HEK293 (cell line): Measurements from ENCODE around the gene STK32C.

Experiments used
- CTCF ChIA-PET: fragments of 350-600 bp; formaldehyde crosslinking; extraction: SDS; loops from one replicate; lab custom pipeline; 2021; ENCODE audit warnings: antibody characterized with exemption; lab: Yijun Ruan, JAX
- POLR2A ChIA-PET: fragments of 300-600 bp; formaldehyde crosslinking; extraction: SDS; loops from one replicate; lab custom pipeline; 2020; ENCODE audit warnings: antibody characterized with exemption, inconsistent platforms; lab: Yijun Ruan, JAX
- H3K27ac ChIP-seq: fragments of 200-500 bp; sonication (Bioruptor generic); 2 replicates; pipeline ENCODE4 v1.5.1; 2014; ENCODE audit warnings: low read depth, low read length, control low read depth, inconsistent platforms; ENCODE audit errors: extremely low read depth
- H3K36me3 ChIP-seq, 2 experiments: fragments of 200-500 bp in 1 of 2; sonication (Bioruptor generic) in 1 of 2; 1 replicate in 1 of 2; 2 replicates in 1 of 2; pipeline ENCODE4 v1.5.1; 2014 to 2017; ENCODE audit warnings: inconsistent platforms in 2 of 2, low read length in 2 of 2; ENCODE audit not compliant: control insufficient read depth in 2 of 2, insufficient read depth in 1 of 2
- H3K4me1 ChIP-seq: fragments of 200-500 bp; sonication (Bioruptor generic); 2 replicates; pipeline ENCODE4 v1.5.1; 2014; ENCODE audit warnings: mild to moderate bottlenecking, low read length, inconsistent platforms; ENCODE audit not compliant: control insufficient read depth, insufficient read depth
- H3K4me3 ChIP-seq: 2 replicates; pipeline ENCODE4 v1.5.1; 2011; ENCODE audit warnings: low read depth, mild to moderate bottlenecking, control low read depth, low read length, moderate library complexity
- H3K9me3 ChIP-seq: fragments of 200-500 bp; sonication (Bioruptor generic); 2 replicates; pipeline ENCODE4 v1.5.1; 2014; ENCODE audit warnings: low read depth, low read length, inconsistent platforms; ENCODE audit not compliant: control insufficient read depth, insufficient read depth
- KLF10 ChIP-seq: fragments of 450-650 bp; IDR thresholded peaks from 2 replicates; pipeline ENCODE4 v1.5.1; 2018; ENCODE audit warnings: missing biosample characterization, mild to moderate bottlenecking, missing genetic modification characterization
- OVOL3 ChIP-seq: fragments of 450-650 bp; formaldehyde crosslinking; IDR thresholded peaks from 2 replicates; pipeline ENCODE4 v1.5.1; 2016; ENCODE audit warnings: missing biosample characterization, missing genetic modification characterization
- PRDM1 ChIP-seq: fragments of 450-650 bp; formaldehyde crosslinking; IDR thresholded peaks from 2 replicates; pipeline ENCODE4; 2016; ENCODE audit warnings: missing biosample characterization, missing genetic modification characterization
- SALL2 ChIP-seq: fragments of 450-650 bp; formaldehyde crosslinking; IDR thresholded peaks from 2 replicates; pipeline ENCODE4 v1.5.0; 2017; ENCODE audit warnings: missing biosample characterization, mild to moderate bottlenecking, missing genetic modification characterization, borderline replicate concordance
- YY2 ChIP-seq: fragments of 450-650 bp; formaldehyde crosslinking; IDR thresholded peaks from 2 replicates; pipeline ENCODE4 v1.5.1; 2016; ENCODE audit warnings: missing biosample characterization, missing genetic modification characterization
- ZBTB20 ChIP-seq: fragments of 450-650 bp; formaldehyde crosslinking; IDR thresholded peaks from 2 replicates; pipeline ENCODE4 v1.5.1; 2016; ENCODE audit warnings: missing biosample characterization, missing genetic modification characterization
- ZEB2 ChIP-seq: fragments of 450-650 bp; formaldehyde crosslinking; IDR thresholded peaks from 2 replicates; pipeline ENCODE4 v1.5.1; 2016; ENCODE audit warnings: missing biosample characterization, missing genetic modification characterization
- ZNF157 ChIP-seq: fragments of 450-650 bp; formaldehyde crosslinking; IDR thresholded peaks from 2 replicates; pipeline ENCODE4 v1.5.1; 2016; ENCODE audit warnings: missing biosample characterization, missing genetic modification characterization
- ZNF23 ChIP-seq: fragments of 450-650 bp; formaldehyde crosslinking; IDR thresholded peaks from 2 replicates; pipeline ENCODE4 v1.5.1; 2016; ENCODE audit warnings: missing biosample characterization, missing genetic modification characterization, borderline replicate concordance
- ZNF354C ChIP-seq: fragments of 450-650 bp; formaldehyde crosslinking; IDR thresholded peaks from 2 replicates; pipeline ENCODE4 v1.5.1; 2016; ENCODE audit warnings: missing biosample characterization, missing genetic modification characterization, low read depth, borderline replicate concordance
- ZNF473 ChIP-seq: fragments of 450-650 bp; formaldehyde crosslinking; IDR thresholded peaks from 2 replicates; pipeline ENCODE4 v1.5.1; 2017; ENCODE audit warnings: missing biosample characterization, missing genetic modification characterization
- ZNF48 ChIP-seq: fragments of 450-650 bp; formaldehyde crosslinking; IDR thresholded peaks from 2 replicates; pipeline ENCODE4 v1.5.1; 2016; ENCODE audit warnings: missing biosample characterization, missing genetic modification characterization
- ZNF596 ChIP-seq: fragments of 450-650 bp; IDR thresholded peaks from 2 replicates; pipeline ENCODE4 v1.5.0; 2018; ENCODE audit warnings: missing biosample characterization, mild to moderate bottlenecking, missing genetic modification characterization, moderate library complexity
- TF ChIP-seq, protein P1 (sequence below): fragments of 450-650 bp; formaldehyde crosslinking; IDR thresholded peaks from 2 replicates; pipeline ENCODE4 v1.5.1; 2016; ENCODE audit warnings: missing biosample characterization, missing genetic modification characterization
- TF ChIP-seq, protein P2 (sequence below): fragments of 450-650 bp; formaldehyde crosslinking; IDR thresholded peaks from 2 replicates; pipeline ENCODE4 v1.5.1; 2016; ENCODE audit warnings: missing biosample characterization, missing genetic modification characterization, borderline replicate concordance
- TF ChIP-seq, protein P3 (sequence below): fragments of 450-650 bp; formaldehyde crosslinking; IDR thresholded peaks from 2 replicates; pipeline ENCODE4 v1.5.1; 2016; ENCODE audit warnings: missing biosample characterization, missing genetic modification characterization, low read depth
- TF ChIP-seq, protein P4 (sequence below): fragments of 450-650 bp; formaldehyde crosslinking; IDR thresholded peaks from 2 replicates; pipeline ENCODE4 v1.5.1; 2016; ENCODE audit warnings: missing biosample characterization, missing genetic modification characterization, borderline replicate concordance

STK32C gene

DNA sequence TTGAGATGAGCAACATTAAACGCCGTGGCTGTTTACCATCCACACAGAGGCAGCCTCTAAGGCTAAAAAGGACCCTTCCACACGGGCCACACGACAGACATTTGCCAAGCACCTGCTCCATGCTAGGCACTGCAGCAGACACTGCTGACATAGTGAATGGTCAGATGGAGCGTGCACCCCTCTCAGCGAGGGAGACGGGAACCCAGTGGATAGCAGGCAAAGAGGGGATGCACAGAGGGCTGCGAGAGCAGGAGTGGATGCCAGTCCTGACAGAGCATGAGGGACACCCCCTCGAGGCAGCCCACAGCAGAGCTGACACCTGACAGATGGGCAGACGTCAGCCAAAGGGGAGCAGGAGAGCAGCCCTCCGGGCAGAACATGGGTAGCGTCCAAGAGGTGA is 5.6 kb upstream of the STK32C start (continued):
- TF ChIP-seq, protein P1, sequence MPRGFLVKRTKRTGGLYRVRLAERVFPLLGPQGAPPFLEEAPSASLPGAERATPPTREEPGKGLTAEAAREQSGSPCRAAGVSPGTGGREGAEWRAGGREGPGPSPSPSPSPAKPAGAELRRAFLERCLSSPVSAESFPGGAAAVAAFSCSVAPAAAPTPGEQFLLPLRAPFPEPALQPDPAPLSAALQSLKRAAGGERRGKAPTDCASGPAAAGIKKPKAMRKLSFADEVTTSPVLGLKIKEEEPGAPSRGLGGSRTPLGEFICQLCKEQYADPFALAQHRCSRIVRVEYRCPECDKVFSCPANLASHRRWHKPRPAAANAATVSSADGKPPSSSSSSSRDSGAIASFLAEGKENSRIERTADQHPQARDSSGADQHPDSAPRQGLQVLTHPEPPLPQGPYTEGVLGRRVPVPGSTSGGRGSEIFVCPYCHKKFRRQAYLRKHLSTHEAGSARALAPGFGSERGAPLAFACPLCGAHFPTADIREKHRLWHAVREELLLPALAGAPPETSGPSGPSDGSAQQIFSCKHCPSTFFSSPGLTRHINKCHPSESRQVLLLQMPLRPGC (tag by site-specific recombination): no peak
- no peak for TF ChIP-seq ZEB2 (tag by site-specific recombination)
- TF ChIP-seq OVOL3 (tag by site-specific recombination): no peak
- no peak for TF ChIP-seq SALL2 (tag by site-specific recombination)
- TF ChIP-seq ZNF157 (tag by site-specific recombination): no peak
- no peak for TF ChIP-seq ZNF354C
- TF ChIP-seq, all 188 proteins: peak for 0

DNA sequence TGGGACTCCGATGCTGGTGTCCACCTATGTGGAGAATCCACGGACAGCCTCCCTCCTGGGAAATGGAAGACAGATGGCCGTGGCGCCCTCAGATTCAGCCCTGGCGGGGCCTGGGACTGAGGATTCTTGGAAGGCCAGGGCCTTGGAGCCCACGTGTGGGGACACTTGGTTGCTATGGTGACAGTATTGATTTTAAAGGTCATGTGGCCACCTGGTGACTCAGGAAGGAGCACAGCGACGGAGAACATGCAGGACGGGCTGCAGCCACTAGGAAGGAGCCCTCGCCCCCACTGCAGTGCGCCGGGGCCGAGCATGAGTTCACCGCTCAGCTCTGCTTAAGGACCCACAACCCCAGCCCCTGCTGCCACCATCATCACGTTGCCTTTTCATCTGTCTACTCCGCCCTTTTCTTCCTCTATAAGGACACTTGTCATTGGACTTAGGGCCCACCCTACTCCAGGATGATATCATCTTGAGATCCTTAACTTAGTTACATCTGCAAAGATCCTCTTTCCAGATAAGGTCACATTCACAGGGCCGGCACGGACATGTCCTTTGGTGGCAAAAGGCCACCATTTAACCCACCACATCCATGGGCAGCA is 3.7 kb upstream of the STK32C start:
- TF ChIP-seq ZNF48: no peak
- 0 out of 2 replicates have a peak, but pooled peaks have one; percentile 27 for TF ChIP-seq ZBTB20 (tag by site-specific recombination)
- no peak for TF ChIP-seq KLF10
- no peak for TF ChIP-seq ZNF473 (tag by site-specific recombination)
- no peak for TF ChIP-seq ZNF23 (tag by site-specific recombination)
- ChIA-PET POLR2A (no interaction called here), CTCF (no interaction called here)
- Histone ChIP-seq H3K4me1 (no peaks in the 10 kb centered on the region; the same call in 1 of the 2 replicates), H3K9me3 (no peaks in the 10 kb centered on the region), H3K4me3 (no peak overlapping the region), H3K36me3 (no peaks in the 10 kb centered on the region), H3K27ac (no peak overlapping the region)

DNA sequence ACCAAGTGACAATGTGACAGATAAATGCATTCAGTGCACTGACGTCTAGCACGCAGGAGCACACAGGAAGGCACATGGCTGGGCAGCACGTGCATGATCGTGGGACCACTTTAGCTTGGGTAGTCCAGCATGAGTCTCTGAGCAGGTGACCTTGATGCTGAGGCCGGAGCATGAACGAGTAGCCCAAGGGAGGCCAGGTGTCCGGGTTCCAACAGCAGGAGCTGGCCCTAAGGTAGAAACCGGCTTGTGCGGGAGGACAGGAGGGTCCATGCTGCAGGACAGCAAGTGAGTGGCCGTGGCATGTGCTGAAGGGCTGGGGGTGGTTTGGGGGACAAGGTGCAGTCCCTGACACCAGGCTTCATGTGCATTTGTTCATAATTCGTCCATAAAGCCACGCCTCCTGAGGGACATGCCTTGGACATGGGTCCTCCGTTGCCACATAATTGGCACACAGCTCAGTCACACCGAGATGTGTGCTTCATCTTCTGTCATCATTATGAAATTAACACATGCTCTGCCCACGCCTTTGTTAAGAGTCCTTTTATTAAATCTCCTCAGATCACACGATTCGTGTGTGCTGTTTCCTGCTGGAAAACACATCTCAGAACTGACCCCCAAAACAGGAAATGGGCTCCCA is 3.1 kb upstream of the STK32C start:
- POLR2A ChIA-PET: no interaction called here
- CTCF ChIA-PET: no interaction called here
- no peak for TF ChIP-seq PRDM1 (tag by site-specific recombination)
- TF ChIP-seq, protein P2, sequence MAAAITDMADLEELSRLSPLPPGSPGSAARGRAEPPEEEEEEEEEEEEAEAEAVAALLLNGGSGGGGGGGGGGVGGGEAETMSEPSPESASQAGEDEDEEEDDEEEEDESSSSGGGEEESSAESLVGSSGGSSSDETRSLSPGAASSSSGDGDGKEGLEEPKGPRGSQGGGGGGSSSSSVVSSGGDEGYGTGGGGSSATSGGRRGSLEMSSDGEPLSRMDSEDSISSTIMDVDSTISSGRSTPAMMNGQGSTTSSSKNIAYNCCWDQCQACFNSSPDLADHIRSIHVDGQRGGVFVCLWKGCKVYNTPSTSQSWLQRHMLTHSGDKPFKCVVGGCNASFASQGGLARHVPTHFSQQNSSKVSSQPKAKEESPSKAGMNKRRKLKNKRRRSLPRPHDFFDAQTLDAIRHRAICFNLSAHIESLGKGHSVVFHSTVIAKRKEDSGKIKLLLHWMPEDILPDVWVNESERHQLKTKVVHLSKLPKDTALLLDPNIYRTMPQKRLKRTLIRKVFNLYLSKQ (tag by site-specific recombination): no peak
- TF ChIP-seq, protein P3, sequence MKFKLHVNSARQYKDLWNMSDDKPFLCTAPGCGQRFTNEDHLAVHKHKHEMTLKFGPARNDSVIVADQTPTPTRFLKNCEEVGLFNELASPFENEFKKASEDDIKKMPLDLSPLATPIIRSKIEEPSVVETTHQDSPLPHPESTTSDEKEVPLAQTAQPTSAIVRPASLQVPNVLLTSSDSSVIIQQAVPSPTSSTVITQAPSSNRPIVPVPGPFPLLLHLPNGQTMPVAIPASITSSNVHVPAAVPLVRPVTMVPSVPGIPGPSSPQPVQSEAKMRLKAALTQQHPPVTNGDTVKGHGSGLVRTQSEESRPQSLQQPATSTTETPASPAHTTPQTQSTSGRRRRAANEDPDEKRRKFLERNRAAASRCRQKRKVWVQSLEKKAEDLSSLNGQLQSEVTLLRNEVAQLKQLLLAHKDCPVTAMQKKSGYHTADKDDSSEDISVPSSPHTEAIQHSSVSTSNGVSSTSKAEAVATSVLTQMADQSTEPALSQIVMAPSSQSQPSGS: no peak
- no peak for TF ChIP-seq ZNF596
- TF ChIP-seq, protein P4, sequence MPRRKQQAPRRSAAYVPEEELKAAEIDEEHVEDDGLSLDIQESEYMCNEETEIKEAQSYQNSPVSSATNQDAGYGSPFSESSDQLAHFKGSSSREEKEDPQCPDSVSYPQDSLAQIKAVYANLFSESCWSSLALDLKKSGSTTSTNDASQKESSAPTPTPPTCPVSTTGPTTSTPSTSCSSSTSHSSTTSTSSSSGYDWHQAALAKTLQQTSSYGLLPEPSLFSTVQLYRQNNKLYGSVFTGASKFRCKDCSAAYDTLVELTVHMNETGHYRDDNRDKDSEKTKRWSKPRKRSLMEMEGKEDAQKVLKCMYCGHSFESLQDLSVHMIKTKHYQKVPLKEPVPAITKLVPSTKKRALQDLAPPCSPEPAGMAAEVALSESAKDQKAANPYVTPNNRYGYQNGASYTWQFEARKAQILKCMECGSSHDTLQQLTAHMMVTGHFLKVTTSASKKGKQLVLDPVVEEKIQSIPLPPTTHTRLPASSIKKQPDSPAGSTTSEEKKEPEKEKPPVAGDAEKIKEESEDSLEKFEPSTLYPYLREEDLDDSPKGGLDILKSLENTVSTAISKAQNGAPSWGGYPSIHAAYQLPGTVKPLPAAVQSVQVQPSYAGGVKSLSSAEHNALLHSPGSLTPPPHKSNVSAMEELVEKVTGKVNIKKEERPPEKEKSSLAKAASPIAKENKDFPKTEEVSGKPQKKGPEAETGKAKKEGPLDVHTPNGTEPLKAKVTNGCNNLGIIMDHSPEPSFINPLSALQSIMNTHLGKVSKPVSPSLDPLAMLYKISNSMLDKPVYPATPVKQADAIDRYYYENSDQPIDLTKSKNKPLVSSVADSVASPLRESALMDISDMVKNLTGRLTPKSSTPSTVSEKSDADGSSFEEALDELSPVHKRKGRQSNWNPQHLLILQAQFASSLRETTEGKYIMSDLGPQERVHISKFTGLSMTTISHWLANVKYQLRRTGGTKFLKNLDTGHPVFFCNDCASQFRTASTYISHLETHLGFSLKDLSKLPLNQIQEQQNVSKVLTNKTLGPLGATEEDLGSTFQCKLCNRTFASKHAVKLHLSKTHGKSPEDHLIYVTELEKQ (tag by site-specific recombination): no peak
- no peak for TF ChIP-seq YY2 (tag by site-specific recombination)
- Histone ChIP-seq H3K9me3 (no peaks in the 10 kb centered on the region; the same call in 1 of the 2 replicates), H3K27ac (no peak overlapping the region), H3K4me1 (no peaks in the 10 kb centered on the region; the same call in 1 of the 2 replicates), H3K36me3 (no peaks in the 10 kb centered on the region), H3K4me3 (no peak overlapping the region)
